GM12891 (cell line): ENCODE results near the gene RARA.

ENCODE experiments used
- DNase-seq: peaks from one replicate; pipeline ENCODE4 v3.0.0; 2011; ENCODE audit warnings: low spot score; ENCODE audit not compliant: insufficient read length
- FAIRE-seq: peaks from 2 replicates; lab custom pipeline; 2011; peaks lifted over from hg19 to GRCh38; lab: Jason Lieb, UNC
- PAX5 ChIP-seq: IDR thresholded peaks from 2 replicates; pipeline ENCODE4 v1.6.1; 2011; ENCODE audit warnings: low read length, moderate library complexity, mild to moderate bottlenecking; ENCODE audit not compliant: insufficient read depth, severe bottlenecking
- POLR2A ChIP-seq: IDR thresholded peaks from 2 replicates; pipeline ENCODE4 v1.6.1; 2011; ENCODE audit warnings: low read depth, low read length, control low read depth
- POLR2AphosphoS5 ChIP-seq: IDR thresholded peaks from 2 replicates; pipeline ENCODE4 v1.6.1; 2011; ENCODE audit warnings: low read depth, low read length, control low read depth
- POU2F2 ChIP-seq: IDR thresholded peaks from 2 replicates; pipeline ENCODE4 v1.6.1; 2011; ENCODE audit warnings: low read depth, mild to moderate bottlenecking, control low read depth, low read length, moderate library complexity
- SPI1 ChIP-seq: IDR thresholded peaks from 2 replicates; pipeline ENCODE4 v1.6.1; 2011; ENCODE audit warnings: low read depth, low read length, control low read depth
- TAF1 ChIP-seq: IDR thresholded peaks from 2 replicates; pipeline ENCODE4 v1.6.1; 2011; ENCODE audit warnings: low read depth, low read length, control low read depth

The RARA gene

DNA sequence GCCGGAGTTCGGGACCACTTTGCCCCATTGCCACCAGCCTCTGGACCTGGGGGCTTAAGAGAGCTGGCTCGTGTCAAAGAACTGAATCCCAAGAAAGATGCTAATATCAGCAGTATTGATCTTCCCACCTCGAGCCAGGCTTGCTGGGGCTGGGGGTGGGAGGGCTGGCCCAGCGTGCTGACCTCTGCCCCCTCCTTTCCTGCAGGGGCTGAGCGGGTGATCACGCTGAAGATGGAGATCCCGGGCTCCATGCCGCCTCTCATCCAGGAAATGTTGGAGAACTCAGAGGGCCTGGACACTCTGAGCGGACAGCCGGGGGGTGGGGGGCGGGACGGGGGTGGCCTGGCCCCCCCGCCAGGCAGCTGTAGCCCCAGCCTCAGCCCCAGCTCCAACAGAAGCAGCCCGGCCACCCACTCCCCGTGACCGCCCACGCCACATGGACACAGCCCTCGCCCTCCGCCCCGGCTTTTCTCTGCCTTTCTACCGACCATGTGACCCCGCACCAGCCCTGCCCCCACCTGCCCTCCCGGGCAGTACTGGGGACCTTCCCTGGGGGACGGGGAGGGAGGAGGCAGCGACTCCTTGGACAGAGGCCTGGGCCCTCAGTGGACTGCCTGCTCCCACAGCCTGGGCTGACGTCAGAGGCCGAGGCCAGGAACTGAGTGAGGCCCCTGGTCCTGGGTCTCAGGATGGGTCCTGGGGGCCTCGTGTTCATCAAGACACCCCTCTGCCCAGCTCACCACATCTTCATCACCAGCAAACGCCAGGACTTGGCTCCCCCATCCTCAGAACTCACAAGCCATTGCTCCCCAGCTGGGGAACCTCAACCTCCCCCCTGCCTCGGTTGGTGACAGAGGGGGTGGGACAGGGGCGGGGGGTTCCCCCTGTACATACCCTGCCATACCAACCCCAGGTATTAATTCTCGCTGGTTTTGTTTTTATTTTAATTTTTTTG lies 47.1 kb downstream of the RARA start:
- no peak for FAIRE-seq
- DNase-seq, result no peak
- TF ChIP-seq PAX5 (no peak), POLR2A (no peak), POLR2AphosphoS5 (no peak), TAF1 (no peak), SPI1 (no peak), POU2F2 (no peak)

DNA sequence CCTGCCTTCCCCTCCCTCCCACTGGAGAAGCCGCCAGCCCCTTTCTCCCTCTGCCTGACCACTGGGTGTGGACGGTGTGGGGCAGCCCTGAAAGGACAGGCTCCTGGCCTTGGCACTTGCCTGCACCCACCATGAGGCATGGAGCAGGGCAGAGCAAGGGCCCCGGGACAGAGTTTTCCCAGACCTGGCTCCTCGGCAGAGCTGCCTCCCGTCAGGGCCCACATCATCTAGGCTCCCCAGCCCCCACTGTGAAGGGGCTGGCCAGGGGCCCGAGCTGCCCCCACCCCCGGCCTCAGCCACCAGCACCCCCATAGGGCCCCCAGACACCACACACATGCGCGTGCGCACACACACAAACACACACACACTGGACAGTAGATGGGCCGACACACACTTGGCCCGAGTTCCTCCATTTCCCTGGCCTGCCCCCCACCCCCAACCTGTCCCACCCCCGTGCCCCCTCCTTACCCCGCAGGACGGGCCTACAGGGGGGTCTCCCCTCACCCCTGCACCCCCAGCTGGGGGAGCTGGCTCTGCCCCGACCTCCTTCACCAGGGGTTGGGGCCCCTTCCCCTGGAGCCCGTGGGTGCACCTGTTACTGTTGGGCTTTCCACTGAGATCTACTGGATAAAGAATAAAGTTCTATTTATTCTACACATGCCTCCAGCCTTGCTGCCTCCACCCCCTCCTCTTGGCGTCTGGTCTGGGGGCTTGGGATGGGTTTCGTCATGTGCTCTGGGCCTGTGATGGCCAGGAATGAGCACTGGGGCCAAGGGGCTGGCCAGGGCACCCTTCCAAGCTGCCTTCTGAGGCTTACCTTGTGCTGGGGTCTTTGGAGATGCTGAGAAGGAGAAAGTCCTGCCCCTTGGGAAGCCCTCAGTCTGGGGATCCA lies 48.3 kb downstream of the RARA start:
- FAIRE-seq, result no peak
- no peak for DNase-seq
- TF ChIP-seq POU2F2 (no peak), POLR2A (no peak), SPI1 (no peak), TAF1 (no peak), POLR2AphosphoS5 (no peak), PAX5 (no peak)

GRCh38 chr17:40358323-40359038 lies 49.5 kb downstream of the RARA start:
- peak; percentile 90 for DNase-seq
- FAIRE-seq, result peak; percentile 88
- TF ChIP-seq TAF1, result no peak
- no peak for TF ChIP-seq POLR2A
- TF ChIP-seq SPI1, result no peak

DNA sequence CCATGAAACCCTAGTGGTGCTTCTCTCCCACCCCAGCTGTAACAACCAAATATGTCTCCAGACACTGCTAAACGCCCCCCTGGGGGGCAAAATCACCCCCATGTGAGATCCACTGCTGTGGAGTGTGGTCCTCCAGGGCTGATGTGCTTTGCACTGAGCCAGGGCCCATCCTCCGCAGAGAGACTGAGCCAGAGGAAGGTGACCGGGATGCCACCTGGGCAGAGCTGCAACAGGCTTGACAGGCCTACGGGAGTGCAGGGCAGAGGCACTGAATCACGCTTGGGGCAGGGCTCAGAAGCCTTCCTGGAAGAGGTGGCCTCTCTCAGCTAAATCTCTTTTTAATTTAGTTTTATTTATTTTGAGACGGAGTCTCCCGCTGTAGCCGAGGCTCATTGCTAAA lies 51.1 kb downstream of the RARA start:
- DNase-seq (no peak), FAIRE-seq (no peak)
- TF ChIP-seq POLR2A, result no peak
- TF ChIP-seq POU2F2, result no peak
- TF ChIP-seq TAF1, result no peak
- no peak for TF ChIP-seq PAX5

GRCh38 chr17:40361063-40361924 lies 52.3 kb downstream of the RARA start:
- no peak for DNase-seq
- TF ChIP-seq POU2F2, result no peak
- TF ChIP-seq POLR2AphosphoS5, result no peak
- no peak for TF ChIP-seq POLR2A
- TF ChIP-seq SPI1, result no peak
- TF ChIP-seq TAF1, result no peak
- no peak for TF ChIP-seq PAX5

DNA sequence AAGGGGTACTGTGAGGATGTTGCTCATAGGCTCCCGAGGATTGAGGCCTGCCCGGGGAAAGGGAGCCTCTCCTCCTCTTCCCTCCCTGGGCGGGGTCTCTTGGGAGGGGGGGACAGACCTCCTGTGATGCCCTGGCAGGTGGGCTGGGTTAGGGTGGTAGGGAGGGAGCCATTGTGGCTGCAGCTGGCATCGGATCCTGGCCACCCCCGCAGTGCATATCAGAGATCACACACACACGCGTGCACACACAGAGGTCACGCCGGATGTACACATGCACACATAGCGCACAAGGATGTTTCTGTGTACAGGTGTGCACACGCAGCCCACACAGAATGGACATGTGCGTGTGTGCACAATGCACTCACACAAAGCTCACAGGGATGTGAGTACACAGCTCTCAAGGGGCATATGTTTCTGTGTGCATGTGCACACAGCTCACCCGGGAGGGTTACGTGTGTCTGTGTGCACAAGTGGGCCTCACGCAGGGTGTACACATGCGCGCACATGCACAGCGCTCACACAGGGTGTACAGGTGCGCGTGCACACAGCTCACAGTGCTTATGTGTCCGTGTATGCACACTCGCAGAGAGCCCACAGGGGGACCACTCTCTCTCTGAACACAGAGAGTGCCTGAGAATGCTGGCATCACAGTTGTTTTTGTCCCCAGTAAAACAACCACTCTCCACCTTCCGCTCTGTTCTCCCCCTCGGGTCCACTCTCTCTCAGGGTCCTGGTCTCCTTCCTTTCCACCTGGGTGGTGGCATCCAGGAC lies 53.1 kb downstream of the RARA start:
- FAIRE-seq (no peak), DNase-seq (no peak)
- no peak for TF ChIP-seq POLR2AphosphoS5
- no peak for TF ChIP-seq POU2F2

More at GRCh38 chr17:40361063-40361924, 52.3 kb downstream of the RARA start:
- no peak for FAIRE-seq

DNA sequence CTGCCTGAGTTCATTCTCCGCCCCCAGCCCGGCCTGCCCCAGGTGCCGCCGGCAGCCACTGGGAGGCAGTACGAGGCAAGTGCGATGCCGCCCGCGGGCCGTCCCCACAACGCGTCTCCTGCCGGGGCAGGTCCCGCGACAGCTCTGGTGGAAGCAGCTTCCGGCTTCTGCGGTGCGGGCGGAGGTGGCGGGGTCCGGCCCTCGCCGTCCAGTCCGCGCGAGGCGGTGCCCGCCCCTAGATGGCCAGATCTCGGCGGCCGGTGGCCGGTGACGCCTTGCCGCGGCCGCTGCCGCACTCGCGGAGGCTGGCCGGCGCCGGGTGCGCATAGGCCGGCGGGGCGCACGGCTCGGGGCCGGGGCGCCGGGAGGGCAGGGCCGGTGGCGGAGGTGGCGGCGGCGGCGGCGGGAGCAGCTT lies 53.7 kb downstream of the RARA start:
- TF ChIP-seq POU2F2 (peak; percentile 53; the same call in 1 of the 2 replicates), SPI1 (0 out of 2 replicates have a peak, but pooled peaks have one; percentile 1), POLR2AphosphoS5 (0 out of 2 replicates have a peak, but pooled peaks have one; percentile 36), POLR2A (peak; percentile 40; the same call in 1 of the 2 replicates), PAX5 (no peak), TAF1 (no peak)
- FAIRE-seq, result peak; percentile 99
- DNase-seq, result peak; percentile 96
